Measurements from ENCODE around the gene STX8. TPM values are rescaled to one million over a fixed set of nuclear protein-coding genes. Genes with fewer than 3 reads are reported as not detected.

STX8 gene
- total and polyA plus RNA-seq, 7 donors, result 34.0 to 70.6 (median 50.5) TPM

DNA sequence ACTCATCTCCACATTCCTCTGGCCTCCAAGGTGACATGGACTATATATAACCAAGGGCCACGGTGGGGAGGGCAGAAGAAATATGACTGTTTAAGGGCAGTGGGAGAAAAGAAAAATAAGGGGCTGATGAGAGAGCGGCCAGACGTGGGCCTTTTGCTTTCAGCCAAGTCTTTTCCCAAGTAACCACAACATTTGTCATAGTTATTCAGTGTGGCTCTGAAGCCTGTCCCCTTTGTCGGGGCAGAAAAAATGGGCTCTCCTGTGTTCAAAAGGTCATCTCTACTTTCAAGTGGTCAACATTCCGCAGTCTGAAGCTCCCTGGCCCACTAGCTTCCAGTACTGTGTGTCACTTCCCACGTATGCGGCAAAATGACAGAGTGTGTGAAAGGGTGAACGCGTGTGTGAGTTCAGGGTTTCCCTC, 308.9 kb downstream of the STX8 start:
- H3K9me3 ChIP-seq, result peaks cover 3% of the 10 kb centered on the region
- H3K36me3 ChIP-seq (ENCODE audit: insufficient read depth in 1 of 2, low read depth in 1 of 2), result no peaks in the 10 kb centered on the region
- 80 to 86% (median 80%) methylated on average over 9 of the region's 9 CpGs for WGBS, 3 donors
- no peak overlapping the region for H3K27ac ChIP-seq
- peak in 1 of 4 donors; percentile 32 for ATAC-seq
- TF ChIP-seq, protein P1, sequence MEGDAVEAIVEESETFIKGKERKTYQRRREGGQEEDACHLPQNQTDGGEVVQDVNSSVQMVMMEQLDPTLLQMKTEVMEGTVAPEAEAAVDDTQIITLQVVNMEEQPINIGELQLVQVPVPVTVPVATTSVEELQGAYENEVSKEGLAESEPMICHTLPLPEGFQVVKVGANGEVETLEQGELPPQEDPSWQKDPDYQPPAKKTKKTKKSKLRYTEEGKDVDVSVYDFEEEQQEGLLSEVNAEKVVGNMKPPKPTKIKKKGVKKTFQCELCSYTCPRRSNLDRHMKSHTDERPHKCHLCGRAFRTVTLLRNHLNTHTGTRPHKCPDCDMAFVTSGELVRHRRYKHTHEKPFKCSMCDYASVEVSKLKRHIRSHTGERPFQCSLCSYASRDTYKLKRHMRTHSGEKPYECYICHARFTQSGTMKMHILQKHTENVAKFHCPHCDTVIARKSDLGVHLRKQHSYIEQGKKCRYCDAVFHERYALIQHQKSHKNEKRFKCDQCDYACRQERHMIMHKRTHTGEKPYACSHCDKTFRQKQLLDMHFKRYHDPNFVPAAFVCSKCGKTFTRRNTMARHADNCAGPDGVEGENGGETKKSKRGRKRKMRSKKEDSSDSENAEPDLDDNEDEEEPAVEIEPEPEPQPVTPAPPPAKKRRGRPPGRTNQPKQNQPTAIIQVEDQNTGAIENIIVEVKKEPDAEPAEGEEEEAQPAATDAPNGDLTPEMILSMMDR (IDR thresholded peaks at IDR 0.05), result no peak
- intact Hi-C loops (cut with DNase I), result loop anchor here in 1 of 2 donors (10.0 kb wide), 1 partner anchor 58 kb away; no protein-coding TSS in a partner anchor
- H3K4me3 ChIP-seq, result no peak overlapping the region
- peaks cover 2% of the 10 kb centered on the region for H3K4me1 ChIP-seq
- no peaks in the 10 kb centered on the region for H3K27me3 ChIP-seq (ENCODE audit: insufficient read depth in 3 of 3, low read length in 2 of 3)
- DNase-seq, result no peak

GRCh38 chr17:9266031-9266680, 309.5 kb downstream of the STX8 start:
- H3K36me3 ChIP-seq (ENCODE audit: insufficient read depth in 1 of 2, low read depth in 1 of 2), result no peaks in the 10 kb centered on the region
- no peak overlapping the region for H3K27ac ChIP-seq
- no peaks in the 10 kb centered on the region for H3K27me3 ChIP-seq (ENCODE audit: insufficient read depth in 3 of 3, low read length in 2 of 3)
- no peak for DNase-seq
- peaks cover 3% of the 10 kb centered on the region for H3K4me1 ChIP-seq
- H3K4me3 ChIP-seq, result no peak overlapping the region
- ATAC-seq, result peak; percentile 55 to 83 (median 67)
- H3K9me3 ChIP-seq, result peaks cover 3% of the 10 kb centered on the region
- intact Hi-C loops (cut with DNase I), result loop anchor here in 1 of 2 donors (10.0 kb wide), 1 partner anchor 59 kb away; no protein-coding TSS in a partner anchor
- TF ChIP-seq, protein P1 (IDR thresholded peaks at IDR 0.05), result no peak
- 34 to 50% (median 44%) methylated on average over 14 of the region's 14 CpGs for WGBS, 3 donors

GRCh38 chr17:9261081-9262012, 314.3 kb downstream of the STX8 start:
- WGBS, 3 donors, result 81 to 84% (median 83%) methylated on average over 24 of the region's 24 CpGs

GRCh38 chr17:9259419-9259818, 316.2 kb downstream of the STX8 start:
- WGBS, 3 donors, result 14 to 24% (median 23%) methylated on average over 10 of the region's 10 CpGs
- peaks cover 3% of the 10 kb centered on the region for H3K4me1 ChIP-seq
- H3K4me3 ChIP-seq, result no peak overlapping the region
- ATAC-seq (peak; percentile 65 to 93 (median 82)), DNase-seq (no peak)
- H3K9me3 ChIP-seq, result peaks cover 3% of the 10 kb centered on the region
- H3K27me3 ChIP-seq (ENCODE audit: insufficient read depth in 3 of 3, low read length in 2 of 3), result no peaks in the 10 kb centered on the region
- no peak overlapping the region for H3K27ac ChIP-seq
- intact Hi-C loops (cut with DNase I), result no loop called here
- no peaks in the 10 kb centered on the region for H3K36me3 ChIP-seq (ENCODE audit: insufficient read depth in 1 of 2, low read depth in 1 of 2)
- TF ChIP-seq, protein P1 (IDR thresholded peaks at IDR 0.05), result no peak

More at GRCh38 chr17:9261081-9262012, 314.3 kb downstream of the STX8 start:
- intact Hi-C loops (cut with DNase I), result loop anchor here in 1 of 2 donors (10.0 kb wide), 1 partner anchor 63 kb away; no protein-coding TSS in a partner anchor
- ATAC-seq (no peak), DNase-seq (no peak)
- no peak overlapping the region for H3K27ac ChIP-seq
- peaks cover 3% of the 10 kb centered on the region for H3K4me1 ChIP-seq
- no peaks in the 10 kb centered on the region for H3K36me3 ChIP-seq (ENCODE audit: insufficient read depth in 1 of 2, low read depth in 1 of 2)
- H3K27me3 ChIP-seq (ENCODE audit: insufficient read depth in 3 of 3, low read length in 2 of 3), result no peaks in the 10 kb centered on the region
- TF ChIP-seq, protein P1 (IDR thresholded peaks at IDR 0.05), result no peak
- no peak overlapping the region for H3K4me3 ChIP-seq
- H3K9me3 ChIP-seq, result peaks cover 3% of the 10 kb centered on the region
